Right lobe of liver (tissue), 6 donors: ENCODE measurements around the gene PI4K2B. TPM values are rescaled to one million over a fixed set of nuclear protein-coding genes. Genes with fewer than 3 reads are reported as not detected.
A peak's percentile ranks its signal among the peaks of the same experiment; 100 is the strongest.
"Not testable (repeated sequence)": the region's sequence is repeated elsewhere in the genome, so short reads cannot be mapped to it uniquely, and the experiment has no call there.

Experiments
- ATAC-seq, 4 donors: fragments of 200-7000 bp; cut with Tn5 transposase; one replicate each; pipeline ENCODE4 v1.9.1; 2020; ENCODE audit warnings: mild to moderate bottlenecking in 4 of 4, moderate library complexity in 4 of 4
- DNase-seq, 3 donors: peaks; one replicate each; pipeline ENCODE4 v3.0.0-alpha.2; 2020
- H3K27ac ChIP-seq, 3 donors: fragments of 200-600 bp; one replicate each; pipeline ENCODE4 v1.8.0; 2022
- H3K27me3 ChIP-seq, 2 donors: fragments of 200-600 bp; one replicate each; pipeline ENCODE4 v1.8.0; 2022
- H3K36me3 ChIP-seq, 4 donors: fragments of 200-600 bp; sonication (generic) in 1 of 4; one replicate each; pipeline versions ENCODE4 v1.5.1 to v1.8.0; 2017 to 2022; ENCODE audit warnings: control low read depth in 1 of 4
- H3K4me1 ChIP-seq, 4 donors: fragments of 200-600 bp; sonication (generic) in 1 of 4; one replicate each; pipeline versions ENCODE4 v1.5.1 to v1.8.0; 2017 to 2022; ENCODE audit warnings: control low read depth in 1 of 4
- H3K4me3 ChIP-seq, 3 donors: fragments of 200-600 bp; one replicate each; pipeline ENCODE4 v1.8.0; 2022
- H3K9me3 ChIP-seq, 4 donors: fragments of 200-600 bp; sonication (generic) in 1 of 4; one replicate each; pipeline versions ENCODE4 v1.5.1 to v1.8.0; 2017 to 2022; ENCODE audit warnings: control low read depth in 1 of 4
- CTCF ChIP-seq, 4 donors: fragments of 200-600 bp in 3 of 4; fragments of 450-650 bp in 1 of 4; IDR thresholded peaks; one replicate each; pipeline versions ENCODE4 v1.5.1 to v1.8.0; 2016 to 2022; ENCODE audit warnings: antibody characterized with exemption in 4 of 4, mild to moderate bottlenecking in 2 of 4
- POLR2A ChIP-seq: fragments of 450-650 bp; IDR thresholded peaks from one replicate; pipeline ENCODE4 v1.6.1; 2017; ENCODE audit warnings: antibody characterized with exemption, mild to moderate bottlenecking
- WGBS: methylation state at CpG from one replicate; pipeline ENCODE4 v1.1.6; 2018; ENCODE audit warnings: low coverage, low lambda C conversion rate; ENCODE audit not compliant: insufficient coverage; ENCODE audit errors: missing lambda C conversion rate; 5-methylcytosine and 5-hydroxymethylcytosine counted together
- intact Hi-C, 2 donors: fragments of 100-400 bp; cut with DNase I; formaldehyde crosslinking; loops; one replicate each; pipeline versions ENCODE4 v1.11.2 to v1.14.1; 2022
- total RNA-seq, 6 experiments: library from RNA; depleted of rRNA in 2 of 6; stranded (reverse); fragments of >200 nt in 2 of 6; fragmentation: NEBNext Ultra II Directional in 3 of 6; extraction: Animal tissue kit (Norgen Biotek cat#: 25700) in 3 of 6; gene quantifications; one replicate each; pipeline versions ENCODE4 v1.1.0 to v1.2.4, GENCODE V29; 2016 to 2023
- donor health status: DM: no; HTN: yes; CAD: no.
- donor health status: DM: no; HTN: no; CAD: no.
- donor health status: DM: no; HTN: no; CAD: no.
- donor health status: DM: no; HTN: yes; CAD: no.
- donor health status: DM: no; HTN: yes; CAD: no.

PI4K2B gene
- total RNA-seq, 6 experiments from 2014 or later, result 17.1 to 33.5 (median 22.8) TPM

- intact Hi-C loops, result loop anchor here in 1 of 2 donors (5.0 kb wide), 1 partner anchor 48 kb away; no protein-coding TSS in a partner anchor
- TF ChIP-seq CTCF (IDR thresholded peaks at IDR 0.05) (no peak), POLR2A (no peak)
- peaks cover 0 to 8% (median 0%) of the 10 kb centered on the region in 4 donors for H3K4me1 ChIP-seq
- 26% methylated on average over 6 of the region's 6 CpGs for WGBS
- no peaks in the 10 kb centered on the region for H3K27me3 ChIP-seq
- no peaks in the 10 kb centered on the region for H3K36me3 ChIP-seq
- H3K9me3 ChIP-seq, result peaks cover 0 to under 1% (median 0%) of the 10 kb centered on the region in 4 donors
- peak in 2 of 3 donors; percentile 55 to 63 for DNase-seq
- H3K4me3 ChIP-seq, result peak overlapping the region in 2 of 3 donors; percentile 26 to 45
- peak overlapping the region in 2 of 3 donors; percentile 51 to 60 for H3K27ac ChIP-seq
- ATAC-seq, result peak in 3 of 4 donors; percentile 16 to 43 (median 34)
Observed at GRCh38 chr4:25229804-25230203, 4.0 kb upstream of the PI4K2B start.

GRCh38 chr4:25233194-25233593 is 639 bp upstream of the PI4K2B start:
- Histone ChIP-seq H3K27me3 (no peaks in the 10 kb centered on the region), H3K36me3 (no peaks in the 10 kb centered on the region), H3K9me3 (no peaks in the 10 kb centered on the region), H3K4me3 (peak overlapping the region; percentile 87 to 97 (median 96)), H3K27ac (peak overlapping the region; percentile 62 to 100 (median 99)), H3K4me1 (peaks cover 0 to 36% (median 3%) of the 10 kb centered on the region in 4 donors)
- DNase-seq (no peak), ATAC-seq (no peak)
- intact Hi-C loops, result loop anchor here in 1 of 2 donors (5.0 kb wide), 1 partner anchor 51 kb away; no protein-coding TSS in a partner anchor
- TF ChIP-seq CTCF (IDR thresholded peaks at IDR 0.05) (no peak), POLR2A (no peak)

- 1% methylated on average over 22 of the region's 49 CpGs for WGBS
- TF ChIP-seq CTCF (IDR thresholded peaks at IDR 0.05), result peak; percentile 47 to 66 (median 50)
- peak; percentile 25 for TF ChIP-seq POLR2A
- H3K27ac ChIP-seq, result peak overlapping the region; percentile 99 to 100 (median 99)
- H3K4me3 ChIP-seq, result peak overlapping the region; percentile 87 to 97 (median 96)
- intact Hi-C loops, result loop anchor here in 1 of 2 donors (5.0 kb wide), 1 partner anchor 52 kb away; no protein-coding TSS in a partner anchor
- peak; percentile 74 to 81 (median 76) for ATAC-seq
- DNase-seq, result peak; percentile 68 to 72 (median 70)
- peaks cover 0 to 37% (median 3%) of the 10 kb centered on the region in 4 donors for H3K4me1 ChIP-seq
- H3K27me3 ChIP-seq, result no peaks in the 10 kb centered on the region
- H3K36me3 ChIP-seq, result no peaks in the 10 kb centered on the region
- no peaks in the 10 kb centered on the region for H3K9me3 ChIP-seq
Observed at GRCh38 chr4:25234390-25235370, 847 bp downstream of the PI4K2B start.

GRCh38 chr4:25235401-25235800 is 1.6 kb downstream of the PI4K2B start:
- H3K9me3 ChIP-seq, result no peaks in the 10 kb centered on the region
- H3K36me3 ChIP-seq, result no peaks in the 10 kb centered on the region
- peak overlapping the region; percentile 87 to 97 (median 96) for H3K4me3 ChIP-seq
- 3% methylated on average over 6 of the region's 6 CpGs for WGBS
- ATAC-seq, result peak in 1 of 4 donors; percentile 7
- peak overlapping the region; percentile 99 to 100 (median 99) for H3K27ac ChIP-seq
- no peaks in the 10 kb centered on the region for H3K27me3 ChIP-seq
- intact Hi-C loops, result no loop called here
- TF ChIP-seq POLR2A (no peak), CTCF (IDR thresholded peaks at IDR 0.05) (no peak)
- DNase-seq, result no peak
- H3K4me1 ChIP-seq, result peaks cover 0 to 41% (median 7%) of the 10 kb centered on the region in 4 donors

- WGBS, result 100% methylated on average over 2 of the region's 2 CpGs
- Histone ChIP-seq H3K27ac (peak overlapping the region in 2 of 3 donors; percentile 99 to 100), H3K4me1 (peaks cover 0 to 48% (median 7%) of the 10 kb centered on the region in 4 donors)
- ATAC-seq, H3K36me3 ChIP-seq, H3K27me3 ChIP-seq, H3K4me3 ChIP-seq, intact Hi-C loops, H3K9me3 ChIP-seq, DNase-seq: not testable (repeated sequence)
Observed at GRCh38 chr4:25236030-25236429, 2.2 kb downstream of the PI4K2B start.
